GM20431 (cell line): Measurements from ENCODE around the gene ENGASE.

Experiments
- in situ Hi-C: fragments of 300-500 bp; cut with MseI, MboI; formaldehyde crosslinking; loops from one replicate; pipeline ENCODE4 v1.15.0; 2020; ENCODE audit warnings: low sequenced_read_pairs; ENCODE audit not compliant: unreplicated experiment

The ENGASE gene

GRCh38 chr17:79129523-79129922 lies 54.9 kb downstream of the ENGASE start:
- in situ Hi-C loops = no loop called here

- in situ Hi-C loops = no loop called here
Measured at GRCh38 chr17:79130536-79131273, 56.1 kb downstream of the ENGASE start.

GRCh38 chr17:79131274-79131635 lies 56.6 kb downstream of the ENGASE start:
- in situ Hi-C loops = no loop called here

- in situ Hi-C loops = no loop called here
Measured at GRCh38 chr17:79131701-79132100, 57.1 kb downstream of the ENGASE start.

GRCh38 chr17:79132271-79133064 lies 57.8 kb downstream of the ENGASE start:
- in situ Hi-C loops = no loop called here

- in situ Hi-C loops = no loop called here
Measured at GRCh38 chr17:79133214-79133613, 58.6 kb downstream of the ENGASE start.

- in situ Hi-C loops = no loop called here
Measured at GRCh38 chr17:79133985-79134384, 59.4 kb downstream of the ENGASE start.

- in situ Hi-C loops = no loop called here
Measured at GRCh38 chr17:79135011-79135410, 60.4 kb downstream of the ENGASE start.

GRCh38 chr17:79135628-79136405 lies 61.2 kb downstream of the ENGASE start:
- in situ Hi-C loops = no loop called here
